Inflammatory macrophage (primary cell): ENCODE measurements around the gene TPTE.
"Not testable (repeated sequence)": the region's sequence is repeated elsewhere in the genome, so short reads cannot be mapped to it uniquely, and the experiment has no call there.

Source experiments
- DNase-seq, 2 donors: peaks; one replicate each; pipeline ENCODE4 v3.0.0-alpha.2; 2020 to 2022
- total RNA-seq, 18 experiments: gene quantifications; one replicate each; lab custom pipeline; 2026; ENCODE audit warnings: mixed read lengths in 6 of 18, inconsistent platforms in 2 of 18; lab: John Stamatoyannopoulos, UW

TPTE gene
- total RNA-seq = 0 to 0.06 (median 0) reads per million in 18 experiments

GRCh38 chr21:10521091-10521598, at the start of gene TPTE:
TPTE (plus strand) TSS chr21:10521583; CDS start chr21:10538724, 17,141 bp downstream.
- no peak for DNase-seq

- DNase-seq = not testable (repeated sequence)
Observed at GRCh38 chr21:10471999-10472398, 49.4 kb upstream of the TPTE start.

GRCh38 chr21:10477794-10478193, 43.6 kb upstream of the TPTE start:
- not testable (repeated sequence) for DNase-seq

GRCh38 chr21:10479875-10480274, 41.5 kb upstream of the TPTE start:
- not testable (repeated sequence) for DNase-seq

- DNase-seq = not testable (repeated sequence)
Observed at GRCh38 chr21:10484864-10485263, 36.5 kb upstream of the TPTE start.

GRCh38 chr21:10490453-10490852, 30.9 kb upstream of the TPTE start:
- DNase-seq = not testable (repeated sequence)

- DNase-seq = no peak
Observed at GRCh38 chr21:10511116-10511515, 10.3 kb upstream of the TPTE start.

GRCh38 chr21:10516889-10517288, 4.5 kb upstream of the TPTE start:
- DNase-seq = not testable (repeated sequence)

- DNase-seq = not testable (repeated sequence)
Observed at GRCh38 chr21:10517904-10518303, 3.5 kb upstream of the TPTE start.

- not testable (repeated sequence) for DNase-seq
Observed at GRCh38 chr21:10521835-10522500, 585 bp downstream of the TPTE start.

- no peak for DNase-seq
Observed at GRCh38 chr21:10539956-10540355, 18.6 kb downstream of the TPTE start.

- not testable (repeated sequence) for DNase-seq
Observed at GRCh38 chr21:10544376-10544775, 23.0 kb downstream of the TPTE start.

- not testable (repeated sequence) for DNase-seq
Observed at GRCh38 chr21:10547868-10548267, 26.5 kb downstream of the TPTE start.

- DNase-seq = not testable (repeated sequence)
Observed at GRCh38 chr21:10548331-10548954, 27.1 kb downstream of the TPTE start.

GRCh38 chr21:10570803-10571202, 49.4 kb downstream of the TPTE start:
- DNase-seq = not testable (repeated sequence)

GRCh38 chr21:10574531-10575310, 53.3 kb downstream of the TPTE start:
- not testable (repeated sequence) for DNase-seq

- no peak for DNase-seq
Observed at GRCh38 chr21:10575311-10575667, 53.9 kb downstream of the TPTE start.

GRCh38 chr21:10578910-10579309, 57.5 kb downstream of the TPTE start:
- not testable (repeated sequence) for DNase-seq

- DNase-seq = not testable (repeated sequence)
Observed at GRCh38 chr21:10589115-10589514, 67.7 kb downstream of the TPTE start.

GRCh38 chr21:10607074-10607473, 85.7 kb downstream of the TPTE start:
- DNase-seq = not testable (repeated sequence)

- DNase-seq = not testable (repeated sequence)
Observed at GRCh38 chr21:10614285-10614684, 92.9 kb downstream of the TPTE start.

- not testable (repeated sequence) for DNase-seq
Observed at GRCh38 chr21:10616061-10616460, 94.7 kb downstream of the TPTE start.

- DNase-seq = no peak
Observed at GRCh38 chr21:10616535-10616934, 95.2 kb downstream of the TPTE start.
